BE2C (cell line): ENCODE data around the gene RNF121.
A peak's percentile ranks its signal among the peaks of the same experiment; 100 is the strongest.

ENCODE experiments used
- DNase-seq: peaks from one replicate; pipeline ENCODE4 v3.0.0-alpha.2; 2020
- H3K27me3 ChIP-seq: fragments of 250-450 bp; sonication (Bioruptor Pico); 2 replicates; pipeline ENCODE4 v1.5.1; 2020; ENCODE audit warnings: mild to moderate bottlenecking
- H3K36me3 ChIP-seq: fragments of 250-450 bp; sonication (Bioruptor Pico); 2 replicates; pipeline ENCODE4 v1.5.1; 2020; ENCODE audit warnings: mild to moderate bottlenecking
- H3K4me1 ChIP-seq: fragments of 250-450 bp; sonication (Bioruptor Pico); 2 replicates; pipeline ENCODE4 v1.5.1; 2020
- H3K4me3 ChIP-seq: 2 replicates; pipeline ENCODE4 v1.5.1; 2011; ENCODE audit warnings: low read depth, low read length
- H3K9me3 ChIP-seq: fragments of 250-450 bp; sonication (Bioruptor Pico); 2 replicates; pipeline ENCODE4 v1.5.1; 2020
- CTCF ChIP-seq: IDR thresholded peaks from 2 replicates; pipeline ENCODE4 v1.5.1; 2012; ENCODE audit warnings: mild to moderate bottlenecking, low read depth, low read length

RNF121 gene

GRCh38 chr11:71930556-71931244 lies 1.9 kb downstream of the RNF121 start:
- H3K4me1 ChIP-seq = no peaks in the 10 kb centered on the region
- no peak overlapping the region; the same call in 1 of the 2 replicates for H3K4me3 ChIP-seq
- no peak for TF ChIP-seq CTCF
- H3K27me3 ChIP-seq = no peaks in the 10 kb centered on the region
- peaks cover 7% of the 10 kb centered on the region; the same call in 1 of the 2 replicates for H3K36me3 ChIP-seq
- no peaks in the 10 kb centered on the region for H3K9me3 ChIP-seq
- no peak for DNase-seq

- Histone ChIP-seq H3K36me3 (peaks cover 6% of the 10 kb centered on the region; the same call in 1 of the 2 replicates), H3K4me3 (no peak overlapping the region), H3K27me3 (no peaks in the 10 kb centered on the region), H3K4me1 (no peaks in the 10 kb centered on the region), H3K9me3 (no peaks in the 10 kb centered on the region)
- DNase-seq = no peak
- no peak for TF ChIP-seq CTCF
Observed at GRCh38 chr11:71931245-71931602, 2.4 kb downstream of the RNF121 start.

GRCh38 chr11:71933141-71933933 lies 4.5 kb downstream of the RNF121 start:
- Histone ChIP-seq H3K4me1 (peaks cover 8% of the 10 kb centered on the region), H3K9me3 (no peaks in the 10 kb centered on the region), H3K36me3 (0 out of 2 replicates have a peak, but pooled peaks cover 4% of the 10 kb centered on the region), H3K4me3 (no peak overlapping the region), H3K27me3 (no peaks in the 10 kb centered on the region)
- DNase-seq = no peak
- no peak for TF ChIP-seq CTCF

GRCh38 chr11:71934213-71934612 lies 5.4 kb downstream of the RNF121 start:
- peaks cover 4% of the 10 kb centered on the region; the same call in 1 of the 2 replicates for H3K36me3 ChIP-seq
- H3K27me3 ChIP-seq = no peaks in the 10 kb centered on the region
- DNase-seq = no peak
- H3K9me3 ChIP-seq = no peaks in the 10 kb centered on the region
- H3K4me1 ChIP-seq = peaks cover 8% of the 10 kb centered on the region
- H3K4me3 ChIP-seq = no peak overlapping the region
- 0 out of 2 replicates have a peak, but pooled peaks have one; percentile 12 for TF ChIP-seq CTCF

GRCh38 chr11:71935338-71935925 lies 6.6 kb downstream of the RNF121 start:
- DNase-seq = no peak
- H3K36me3 ChIP-seq = peaks cover 4% of the 10 kb centered on the region; the same call in 1 of the 2 replicates

More at GRCh38 chr11:71935338-71935925, 6.6 kb downstream of the RNF121 start:
- H3K4me1 ChIP-seq = peaks cover 8% of the 10 kb centered on the region
- H3K9me3 ChIP-seq = no peaks in the 10 kb centered on the region
- no peaks in the 10 kb centered on the region for H3K27me3 ChIP-seq
- TF ChIP-seq CTCF = no peak
- H3K4me3 ChIP-seq = no peak overlapping the region
